Measurements from ENCODE around the gene EPHA6.

DNA sequence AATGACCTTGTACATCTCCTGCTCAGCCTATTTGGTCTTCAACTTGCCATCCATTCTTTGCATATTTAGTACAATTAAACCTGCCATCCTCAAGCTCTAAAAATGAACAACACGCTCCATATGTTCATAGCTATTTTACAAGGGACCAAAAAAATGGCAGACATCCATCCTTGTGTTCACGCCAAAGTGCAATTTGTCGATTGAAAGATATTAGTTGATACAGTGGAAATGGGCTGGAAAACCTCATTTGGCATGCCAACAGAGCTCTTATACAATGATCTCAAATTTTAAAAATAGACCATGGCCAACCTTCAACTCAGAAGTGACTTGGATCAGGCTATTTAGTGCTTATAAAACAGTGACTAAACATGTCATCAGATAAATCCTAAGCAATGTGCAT, 536.6 kb downstream of the EPHA6 start:
- TF ChIP-seq EP300 (IDR thresholded peaks at IDR 0.05; ENCODE audit: low read depth) (no peak), POLR2AphosphoS5 (IDR thresholded peaks at IDR 0.05) (no peak), POLR2A (IDR thresholded peaks at IDR 0.05) (no peak)
- TF ChIP-seq, protein P1, sequence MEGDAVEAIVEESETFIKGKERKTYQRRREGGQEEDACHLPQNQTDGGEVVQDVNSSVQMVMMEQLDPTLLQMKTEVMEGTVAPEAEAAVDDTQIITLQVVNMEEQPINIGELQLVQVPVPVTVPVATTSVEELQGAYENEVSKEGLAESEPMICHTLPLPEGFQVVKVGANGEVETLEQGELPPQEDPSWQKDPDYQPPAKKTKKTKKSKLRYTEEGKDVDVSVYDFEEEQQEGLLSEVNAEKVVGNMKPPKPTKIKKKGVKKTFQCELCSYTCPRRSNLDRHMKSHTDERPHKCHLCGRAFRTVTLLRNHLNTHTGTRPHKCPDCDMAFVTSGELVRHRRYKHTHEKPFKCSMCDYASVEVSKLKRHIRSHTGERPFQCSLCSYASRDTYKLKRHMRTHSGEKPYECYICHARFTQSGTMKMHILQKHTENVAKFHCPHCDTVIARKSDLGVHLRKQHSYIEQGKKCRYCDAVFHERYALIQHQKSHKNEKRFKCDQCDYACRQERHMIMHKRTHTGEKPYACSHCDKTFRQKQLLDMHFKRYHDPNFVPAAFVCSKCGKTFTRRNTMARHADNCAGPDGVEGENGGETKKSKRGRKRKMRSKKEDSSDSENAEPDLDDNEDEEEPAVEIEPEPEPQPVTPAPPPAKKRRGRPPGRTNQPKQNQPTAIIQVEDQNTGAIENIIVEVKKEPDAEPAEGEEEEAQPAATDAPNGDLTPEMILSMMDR (IDR thresholded peaks at IDR 0.05) = no peak

All from transverse colon (tissue), 4 donors.